Muscle layer of colon (tissue), 2 donors: ENCODE data around the gene MSANTD2.

Experiments
- H3K27ac ChIP-seq: one replicate; pipeline ENCODE4 v1.7.0; 2013; ENCODE audit warnings: low read depth, mild to moderate bottlenecking, low read length, moderate library complexity
- H3K27me3 ChIP-seq, 2 donors: one replicate each; pipeline ENCODE4 v1.7.0; 2013; ENCODE audit warnings: low read length in 2 of 2, mild to moderate bottlenecking in 2 of 2; ENCODE audit not compliant: insufficient read depth in 2 of 2, control insufficient read depth in 1 of 2
- H3K36me3 ChIP-seq: one replicate; pipeline ENCODE4 v1.7.0; 2013; ENCODE audit warnings: mild to moderate bottlenecking, low read length; ENCODE audit not compliant: insufficient read depth
- H3K4me1 ChIP-seq: one replicate; pipeline ENCODE4 v1.7.0; 2013; ENCODE audit warnings: mild to moderate bottlenecking, low read length; ENCODE audit not compliant: insufficient read depth
- H3K4me3 ChIP-seq, 2 donors: one replicate each; pipeline ENCODE4 v1.7.0; 2013; ENCODE audit warnings: low read length in 2 of 2, low read depth in 1 of 2, mild to moderate bottlenecking in 1 of 2, moderate library complexity in 1 of 2
- H3K9ac ChIP-seq: one replicate; pipeline ENCODE4 v1.7.0; 2013; ENCODE audit warnings: low read length
- H3K9me3 ChIP-seq: one replicate; pipeline ENCODE4 v1.7.0; 2013; ENCODE audit warnings: mild to moderate bottlenecking, low read length
- donor health status: abdominal sarcoma.
- donor health status: Adenocarcinoma of cecum.

MSANTD2 gene

GRCh38 chr11:124814739-124815138 lies 14.5 kb upstream of the MSANTD2 start:
- Histone ChIP-seq H3K4me3 (no peak overlapping the region), H3K9me3 (no peaks in the 10 kb centered on the region), H3K4me1 (no peaks in the 10 kb centered on the region), H3K27ac (no peak overlapping the region), H3K27me3 (no peaks in the 10 kb centered on the region), H3K36me3 (no peaks in the 10 kb centered on the region), H3K9ac (no peak overlapping the region)

DNA sequence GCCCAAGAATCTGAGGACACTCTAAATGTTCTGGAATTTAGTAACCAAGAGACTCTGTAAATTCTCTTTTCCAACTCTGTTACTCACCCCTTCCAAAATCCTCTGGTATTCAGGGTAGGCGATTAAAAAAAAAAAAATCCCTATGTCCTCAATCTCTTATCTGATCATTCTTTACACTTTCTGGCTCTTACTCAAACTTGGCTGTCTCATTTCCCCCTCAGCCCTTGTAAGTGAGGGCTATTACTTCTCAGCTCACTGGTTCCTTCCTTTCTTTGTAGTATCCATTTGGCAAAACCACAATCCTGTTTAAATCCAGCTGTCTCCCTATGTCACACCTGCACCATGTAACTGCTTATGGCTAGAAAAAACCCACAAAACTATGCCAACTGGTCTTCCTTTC lies 12.7 kb upstream of the MSANTD2 start:
- Histone ChIP-seq H3K9ac (no peak overlapping the region), H3K36me3 (no peaks in the 10 kb centered on the region), H3K4me1 (no peaks in the 10 kb centered on the region), H3K27me3 (no peaks in the 10 kb centered on the region), H3K9me3 (no peaks in the 10 kb centered on the region), H3K27ac (no peak overlapping the region), H3K4me3 (no peak overlapping the region)

- Histone ChIP-seq H3K27ac (no peak overlapping the region), H3K27me3 (no peaks in the 10 kb centered on the region), H3K9me3 (no peaks in the 10 kb centered on the region), H3K4me1 (no peaks in the 10 kb centered on the region), H3K4me3 (no peak overlapping the region), H3K9ac (no peak overlapping the region), H3K36me3 (no peaks in the 10 kb centered on the region)
Observed at GRCh38 chr11:124811399-124812125, 11.4 kb upstream of the MSANTD2 start.

- no peaks in the 10 kb centered on the region for H3K4me1 ChIP-seq
- no peaks in the 10 kb centered on the region for H3K9me3 ChIP-seq
- no peak overlapping the region for H3K27ac ChIP-seq
- no peaks in the 10 kb centered on the region for H3K27me3 ChIP-seq
- H3K9ac ChIP-seq: no peak overlapping the region
- H3K4me3 ChIP-seq: no peak overlapping the region
- no peaks in the 10 kb centered on the region for H3K36me3 ChIP-seq
Observed at GRCh38 chr11:124807660-124808270, 7.6 kb upstream of the MSANTD2 start.

DNA sequence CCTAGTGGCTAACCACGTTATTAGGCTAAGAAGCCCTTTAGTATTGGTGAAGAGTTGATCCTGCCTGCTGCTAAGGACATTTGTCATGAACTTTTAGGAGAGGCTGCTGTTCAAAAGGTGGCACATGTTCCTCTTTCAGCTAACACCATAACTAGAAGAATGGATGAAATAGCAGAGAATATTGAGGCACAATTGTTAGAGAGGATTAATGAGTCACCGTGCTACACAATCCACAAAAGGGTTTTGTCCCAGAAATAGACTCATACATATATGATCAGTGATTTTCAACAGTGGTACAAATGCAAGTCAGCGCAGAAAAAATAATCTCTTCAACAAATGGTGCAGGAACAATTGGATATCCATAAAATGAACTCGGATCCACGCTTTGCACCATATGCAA lies 7.0 kb upstream of the MSANTD2 start:
- no peak overlapping the region for H3K27ac ChIP-seq
- H3K9ac ChIP-seq: no peak overlapping the region
- H3K9me3 ChIP-seq: no peaks in the 10 kb centered on the region
- H3K4me3 ChIP-seq: no peak overlapping the region
- no peaks in the 10 kb centered on the region for H3K4me1 ChIP-seq
- no peaks in the 10 kb centered on the region for H3K27me3 ChIP-seq
- no peaks in the 10 kb centered on the region for H3K36me3 ChIP-seq

- no peak overlapping the region for H3K9ac ChIP-seq
- peaks cover 4% of the 10 kb centered on the region for H3K4me1 ChIP-seq
- H3K27me3 ChIP-seq: no peaks in the 10 kb centered on the region
- H3K4me3 ChIP-seq: no peak overlapping the region
- H3K9me3 ChIP-seq: no peaks in the 10 kb centered on the region
- no peak overlapping the region for H3K27ac ChIP-seq
- H3K36me3 ChIP-seq: no peaks in the 10 kb centered on the region
Observed at GRCh38 chr11:124804884-124805283, 4.7 kb upstream of the MSANTD2 start.

DNA sequence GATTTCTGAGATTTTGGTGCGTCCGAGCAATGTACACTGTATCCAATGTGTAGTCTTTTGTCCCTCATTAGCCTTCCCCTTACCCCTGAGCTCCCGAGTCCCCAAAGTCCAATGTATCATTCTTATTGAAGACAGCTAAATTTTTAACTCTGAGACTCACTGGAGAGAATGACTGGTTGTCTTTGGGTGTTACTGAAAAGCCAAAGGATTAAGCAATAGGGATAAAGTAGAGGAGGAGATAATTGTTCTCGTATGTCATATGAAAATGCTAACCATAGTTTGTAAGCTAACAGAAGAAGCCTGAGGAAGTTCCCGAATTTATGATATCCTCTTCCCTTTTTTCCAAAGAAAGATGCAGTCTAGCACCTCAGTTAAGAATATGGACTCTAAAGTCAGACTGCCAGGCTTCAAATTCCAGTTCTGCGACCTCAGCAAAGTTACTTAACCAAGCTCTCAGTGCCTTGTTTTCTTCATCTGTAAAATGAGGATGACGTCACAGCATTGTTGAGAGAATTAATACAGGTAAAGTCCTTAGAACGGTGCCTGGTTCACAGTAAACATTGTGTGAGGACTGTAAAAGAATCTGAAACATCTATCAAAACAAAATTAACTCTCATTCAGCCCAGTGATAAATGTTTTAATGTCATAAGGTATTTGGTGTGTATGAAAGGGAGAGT lies 1.6 kb upstream of the MSANTD2 start:
- Histone ChIP-seq H3K27ac (no peak overlapping the region), H3K27me3 (no peaks in the 10 kb centered on the region), H3K4me3 (no peak overlapping the region), H3K9me3 (no peaks in the 10 kb centered on the region), H3K4me1 (peaks cover 14% of the 10 kb centered on the region), H3K36me3 (no peaks in the 10 kb centered on the region), H3K9ac (peak overlapping the region; percentile 85)

GRCh38 chr11:124801014-124801413 lies 808 bp upstream of the MSANTD2 start:
- H3K9me3 ChIP-seq: no peaks in the 10 kb centered on the region
- H3K27ac ChIP-seq: peak overlapping the region; percentile 100
- H3K36me3 ChIP-seq: no peaks in the 10 kb centered on the region
- H3K4me3 ChIP-seq: peak overlapping the region; percentile 87 to 93
- peak overlapping the region; percentile 85 for H3K9ac ChIP-seq
- no peaks in the 10 kb centered on the region for H3K27me3 ChIP-seq
- peaks cover 14% of the 10 kb centered on the region for H3K4me1 ChIP-seq

GRCh38 chr11:124799348-124800225 lies 619 bp downstream of the MSANTD2 start:
- H3K4me1 ChIP-seq: peaks cover 14% of the 10 kb centered on the region
- H3K9ac ChIP-seq: peak overlapping the region; percentile 0
- H3K36me3 ChIP-seq: no peaks in the 10 kb centered on the region
- H3K27me3 ChIP-seq: no peaks in the 10 kb centered on the region
- H3K9me3 ChIP-seq: no peaks in the 10 kb centered on the region
- peak overlapping the region; percentile 87 to 93 for H3K4me3 ChIP-seq
- peak overlapping the region; percentile 100 for H3K27ac ChIP-seq

DNA sequence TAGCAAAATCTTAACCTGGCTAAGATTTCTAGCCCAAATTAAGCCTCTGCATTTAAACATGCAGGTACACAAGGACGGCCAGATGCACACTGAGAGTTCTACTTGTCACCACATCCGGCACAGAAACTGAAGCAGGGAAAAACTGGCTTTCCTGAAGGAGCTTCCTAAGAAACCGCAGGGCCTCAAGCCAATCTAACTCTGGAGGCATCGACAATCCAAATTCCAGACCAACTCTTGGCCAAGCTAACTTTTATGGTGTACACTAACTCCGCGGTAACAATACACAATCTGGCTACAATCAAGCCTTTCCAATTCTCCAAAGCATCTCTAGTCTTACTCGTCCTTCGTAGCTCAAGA lies 1.2 kb downstream of the MSANTD2 start:
- Histone ChIP-seq H3K27me3 (no peaks in the 10 kb centered on the region), H3K4me3 (peak overlapping the region in 1 of 2 donors; percentile 87), H3K4me1 (peaks cover 14% of the 10 kb centered on the region), H3K9me3 (no peaks in the 10 kb centered on the region), H3K27ac (peak overlapping the region; percentile 100), H3K36me3 (no peaks in the 10 kb centered on the region), H3K9ac (peak overlapping the region; percentile 0)

DNA sequence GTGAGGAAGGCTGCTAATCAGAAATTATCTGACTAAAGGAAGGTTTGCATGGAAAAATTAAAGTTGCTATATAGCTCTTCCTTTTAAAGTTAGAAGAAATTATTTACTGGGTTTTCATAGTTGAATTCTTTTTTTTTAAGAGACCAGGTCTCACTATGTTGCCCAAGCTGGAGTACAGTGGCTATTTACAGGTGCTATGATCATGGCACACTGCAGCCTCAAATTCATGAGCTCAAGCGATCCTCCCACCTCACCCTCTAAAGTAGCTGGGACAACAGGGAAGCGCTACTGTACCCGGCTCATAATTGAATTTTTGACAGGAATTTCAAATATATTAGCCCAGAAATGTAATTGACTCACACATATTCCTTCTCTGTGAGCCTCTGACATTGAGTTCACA lies 3.9 kb downstream of the MSANTD2 start:
- no peak overlapping the region for H3K27ac ChIP-seq
- H3K27me3 ChIP-seq: no peaks in the 10 kb centered on the region
- no peaks in the 10 kb centered on the region for H3K36me3 ChIP-seq

More for the DNA sequence above, 3.9 kb downstream of the MSANTD2 start:
- Histone ChIP-seq H3K9me3 (no peaks in the 10 kb centered on the region), H3K4me3 (no peak overlapping the region), H3K4me1 (peaks cover 18% of the 10 kb centered on the region), H3K9ac (no peak overlapping the region)
